ENCODE results near the gene CCDC183.

Gene CCDC183

DNA sequence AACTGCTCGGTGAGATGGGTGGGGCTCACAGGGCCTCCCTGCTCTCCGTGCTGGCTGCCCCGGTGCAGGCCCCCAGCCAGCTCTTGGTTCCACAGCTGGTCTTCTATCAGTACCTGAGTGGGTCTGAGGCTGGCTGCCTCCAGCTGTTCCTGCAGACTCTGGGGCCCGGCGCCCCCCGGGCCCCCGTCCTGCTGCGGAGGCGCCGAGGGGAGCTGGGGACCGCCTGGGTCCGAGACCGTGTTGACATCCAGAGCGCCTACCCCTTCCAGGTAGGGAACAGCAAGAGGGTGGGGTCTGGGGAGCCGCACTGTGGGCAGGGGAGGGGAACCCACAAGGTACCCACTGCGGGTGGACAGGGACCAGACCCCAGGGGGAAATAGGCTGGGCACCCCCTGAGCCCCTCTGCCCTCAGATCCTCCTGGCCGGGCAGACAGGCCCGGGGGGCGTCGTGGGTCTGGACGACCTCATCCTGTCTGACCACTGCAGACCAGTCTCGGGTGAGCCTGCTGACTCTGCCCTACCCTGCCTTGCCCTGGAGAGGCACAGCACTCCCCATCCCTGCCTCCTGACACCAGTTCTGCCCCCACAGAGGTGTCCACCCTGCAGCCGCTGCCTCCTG is 58.8 kb downstream of the CCDC183 start:
- Mint-ChIP-seq H3K4me1 (ENCODE audit: low read depth) (no peaks in the 10 kb centered on the region), H3K9me3 (no peaks in the 10 kb centered on the region), H3K27me3 (ENCODE audit: low read depth) (no peaks in the 10 kb centered on the region), H3K27ac (no peak overlapping the region), H3K4me3 (no peak overlapping the region), H3K36me3 (ENCODE audit: low read depth) (no peaks in the 10 kb centered on the region)

DNA sequence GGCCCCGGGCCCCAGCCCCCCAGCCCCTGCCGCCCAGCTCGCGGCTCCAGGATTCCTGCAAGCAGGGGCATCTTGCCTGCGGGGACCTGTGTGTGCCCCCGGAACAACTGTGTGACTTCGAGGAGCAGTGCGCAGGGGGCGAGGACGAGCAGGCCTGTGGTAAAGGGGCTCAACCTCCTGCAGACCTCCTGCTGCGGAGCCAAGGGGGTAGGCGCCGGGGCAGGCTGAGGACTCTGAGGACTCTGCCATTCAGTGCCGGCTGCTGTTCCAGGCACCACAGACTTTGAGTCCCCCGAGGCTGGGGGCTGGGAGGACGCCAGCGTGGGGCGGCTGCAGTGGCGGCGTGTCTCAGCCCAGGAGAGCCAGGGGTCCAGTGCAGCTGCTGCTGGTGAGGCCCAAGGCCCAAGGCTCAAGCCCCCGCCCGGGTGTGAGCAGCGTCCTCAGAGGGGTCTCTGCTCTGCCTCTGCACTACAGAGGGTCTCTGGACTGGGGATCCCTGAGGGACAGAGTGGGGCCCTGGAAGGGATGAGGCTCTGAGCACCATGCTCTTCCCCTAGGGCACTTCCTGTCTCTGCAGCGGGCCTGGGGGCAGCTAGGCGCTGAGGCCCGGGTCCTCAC is 59.4 kb downstream of the CCDC183 start:
- H3K27me3 Mint-ChIP-seq (ENCODE audit: low read depth): no peaks in the 10 kb centered on the region
- no peak overlapping the region for H3K4me3 Mint-ChIP-seq
- H3K36me3 Mint-ChIP-seq (ENCODE audit: low read depth): no peaks in the 10 kb centered on the region
- H3K9me3 Mint-ChIP-seq: no peaks in the 10 kb centered on the region
- H3K4me1 Mint-ChIP-seq (ENCODE audit: low read depth): peaks cover 2% of the 10 kb centered on the region
- no peak overlapping the region for H3K27ac Mint-ChIP-seq

DNA sequence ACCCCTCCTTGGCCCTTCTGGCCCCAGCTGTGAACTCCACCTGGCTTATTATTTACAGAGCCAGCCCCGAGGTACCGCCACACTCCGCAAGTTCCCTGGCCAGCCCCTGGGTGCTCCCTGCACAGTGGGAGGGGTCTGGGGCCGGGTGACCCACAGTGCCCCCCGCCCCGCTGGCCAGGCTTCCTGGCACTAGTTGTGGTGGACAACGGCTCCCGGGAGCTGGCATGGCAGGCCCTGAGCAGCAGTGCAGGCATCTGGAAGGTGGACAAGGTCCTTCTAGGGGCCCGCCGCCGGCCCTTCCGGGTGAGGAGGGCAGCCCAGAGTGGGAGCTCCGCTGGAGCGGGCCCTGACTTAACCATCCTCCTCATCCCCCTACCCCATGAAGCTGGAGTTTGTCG is 59.9 kb downstream of the CCDC183 start:
- H3K4me3 Mint-ChIP-seq: no peak overlapping the region
- no peaks in the 10 kb centered on the region for H3K27me3 Mint-ChIP-seq (ENCODE audit: low read depth)
- H3K9me3 Mint-ChIP-seq: no peaks in the 10 kb centered on the region
- H3K36me3 Mint-ChIP-seq (ENCODE audit: low read depth): no peaks in the 10 kb centered on the region
- H3K27ac Mint-ChIP-seq: no peak overlapping the region
- H3K4me1 Mint-ChIP-seq (ENCODE audit: low read depth): peaks cover 2% of the 10 kb centered on the region

DNA sequence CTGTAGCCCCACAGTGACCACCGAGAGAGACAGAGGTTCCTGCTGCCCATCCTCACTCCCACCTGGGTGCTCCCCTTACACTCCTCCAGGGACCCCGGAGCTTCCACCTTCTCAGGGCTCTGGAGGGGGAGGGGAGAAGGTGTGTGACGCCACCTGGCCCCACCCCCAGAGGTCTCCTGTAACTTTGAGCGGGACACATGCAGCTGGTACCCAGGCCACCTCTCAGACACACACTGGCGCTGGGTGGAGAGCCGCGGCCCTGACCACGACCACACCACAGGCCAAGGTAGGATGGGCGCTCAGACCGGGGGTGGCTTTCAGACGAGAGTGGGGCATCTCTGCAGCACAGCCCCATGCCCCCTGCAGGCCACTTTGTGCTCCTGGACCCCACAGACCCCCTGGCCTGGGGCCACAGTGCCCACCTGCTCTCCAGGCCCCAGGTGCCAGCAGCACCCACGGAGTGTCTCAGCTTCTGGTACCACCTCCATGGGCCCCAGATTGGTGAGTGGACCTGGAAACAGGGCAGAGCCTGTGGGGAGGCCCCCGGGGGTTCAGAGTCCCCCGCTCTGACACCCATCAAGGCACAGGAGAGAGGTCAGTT is 60.5 kb downstream of the CCDC183 start:
- no peaks in the 10 kb centered on the region for H3K9me3 Mint-ChIP-seq
- no peak overlapping the region for H3K27ac Mint-ChIP-seq
- H3K4me3 Mint-ChIP-seq: no peak overlapping the region

DNA sequence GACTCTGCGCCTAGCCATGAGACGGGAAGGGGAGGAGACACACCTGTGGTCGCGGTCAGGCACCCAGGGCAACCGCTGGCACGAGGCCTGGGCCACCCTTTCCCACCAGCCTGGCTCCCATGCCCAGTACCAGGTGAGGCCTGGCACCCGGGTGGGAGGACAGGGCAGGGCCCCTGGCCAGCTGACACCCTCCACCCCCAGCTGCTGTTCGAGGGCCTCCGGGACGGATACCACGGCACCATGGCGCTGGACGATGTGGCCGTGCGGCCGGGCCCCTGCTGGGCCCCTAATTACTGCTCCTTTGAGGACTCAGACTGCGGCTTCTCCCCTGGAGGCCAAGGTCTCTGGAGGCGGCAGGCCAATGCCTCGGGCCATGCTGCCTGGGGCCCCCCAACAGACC is 61.0 kb downstream of the CCDC183 start:
- Mint-ChIP-seq H3K27me3 (ENCODE audit: low read depth) (no peaks in the 10 kb centered on the region), H3K9me3 (no peaks in the 10 kb centered on the region), H3K4me3 (no peak overlapping the region), H3K27ac (no peak overlapping the region), H3K36me3 (ENCODE audit: low read depth) (peaks cover 4% of the 10 kb centered on the region), H3K4me1 (ENCODE audit: low read depth) (peaks cover 2% of the 10 kb centered on the region)

More for the DNA sequence above, 60.5 kb downstream of the CCDC183 start:
- Mint-ChIP-seq H3K4me1 (ENCODE audit: low read depth) (peaks cover 2% of the 10 kb centered on the region), H3K27me3 (ENCODE audit: low read depth) (no peaks in the 10 kb centered on the region), H3K36me3 (ENCODE audit: low read depth) (no peaks in the 10 kb centered on the region)

Data from T-helper 1 cell treated with Interleukin-12 subunit alpha and Interleukin-12 subunit beta and Interleukin-4 antibody, amounts not matched to agents 30 μg/mL and 1 μg/mL, for 36 hours (primary cell).